Measurements from ENCODE around the gene RPAP3.

RPAP3 gene

DNA sequence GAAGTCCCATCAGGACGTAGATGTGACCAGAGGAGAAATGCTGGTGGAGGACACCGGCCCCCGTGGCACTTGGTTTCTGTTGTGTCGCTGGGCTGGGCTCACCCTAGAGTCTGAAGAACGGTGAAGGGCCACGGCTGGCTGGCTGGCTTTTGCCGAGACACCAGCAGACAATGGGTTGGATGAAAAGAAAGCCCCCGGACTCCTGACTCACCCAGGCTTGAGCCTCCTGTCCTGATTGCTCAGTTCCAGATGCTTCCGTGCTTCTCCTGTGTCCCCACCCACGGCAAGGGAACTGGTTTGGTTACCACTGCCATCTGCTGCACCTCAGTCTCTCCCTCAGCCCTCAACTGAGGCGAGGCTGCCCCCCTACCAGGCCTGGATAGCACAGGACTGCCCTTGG lies 29.8 kb upstream of the RPAP3 start:
- TF ChIP-seq EZH2phosphoT487 (IDR thresholded peaks at IDR 0.05; ENCODE audit: borderline replicate concordance) (no peak), CTCF (conservative IDR thresholded peaks at IDR 0.05; ENCODE audit: low read length) (no peak)
- Histone ChIP-seq H3F3A (ENCODE audit: low read depth) (no peaks in the 10 kb centered on the region), H3K27me3 (ENCODE audit: insufficient read depth, low read length, poor library complexity, severe bottlenecking) (no peaks in the 10 kb centered on the region), H2AFZ (ENCODE audit: low read length) (no peak overlapping the region), H3K4me2 (ENCODE audit: low read depth, low read length, poor library complexity, severe bottlenecking) (no peak overlapping the region), H3K9me2 (replicated peaks; ENCODE audit: low read depth, low read length) (no peaks in the 10 kb centered on the region), H3K9ac (ENCODE audit: low read depth, low read length, poor library complexity, severe bottlenecking) (no peak overlapping the region), H3K9me3 (ENCODE audit: insufficient read depth, low read depth, low read length) (no peaks in the 10 kb centered on the region), H3K36me3 (ENCODE audit: insufficient read depth, low read length) (no peaks in the 10 kb centered on the region), H4K20me1 (ENCODE audit: insufficient read depth, low read length, poor library complexity, severe bottlenecking) (no peaks in the 10 kb centered on the region), H3K79me2 (ENCODE audit: insufficient read depth, low read length) (peaks cover 3% of the 10 kb centered on the region; the same call in 1 of the 2 replicates), H3K4me3 (ENCODE audit: low read length, poor library complexity, severe bottlenecking) (no peak overlapping the region), H3K4me1 (ENCODE audit: insufficient read depth, low read length, poor library complexity, severe bottlenecking) (peaks cover 27% of the 10 kb centered on the region)

GRCh38 chr12:47734725-47735480 lies 29.1 kb upstream of the RPAP3 start:
- Histone ChIP-seq H3K36me3 (ENCODE audit: insufficient read depth, low read length) (no peaks in the 10 kb centered on the region), H3F3A (ENCODE audit: low read depth) (no peaks in the 10 kb centered on the region), H3K79me2 (ENCODE audit: insufficient read depth, low read length) (no peaks in the 10 kb centered on the region), H3K4me1 (ENCODE audit: insufficient read depth, low read length, poor library complexity, severe bottlenecking) (peaks cover 20% of the 10 kb centered on the region), H3K4me2 (ENCODE audit: low read depth, low read length, poor library complexity, severe bottlenecking) (no peak overlapping the region), H3K4me3 (ENCODE audit: low read length, poor library complexity, severe bottlenecking) (no peak overlapping the region), H4K20me1 (ENCODE audit: insufficient read depth, low read length, poor library complexity, severe bottlenecking) (no peaks in the 10 kb centered on the region), H3K9me2 (replicated peaks; ENCODE audit: low read depth, low read length) (no peaks in the 10 kb centered on the region), H3K27me3 (ENCODE audit: insufficient read depth, low read length, poor library complexity, severe bottlenecking) (no peaks in the 10 kb centered on the region), H3K9ac (ENCODE audit: low read depth, low read length, poor library complexity, severe bottlenecking) (no peak overlapping the region), H3K9me3 (ENCODE audit: insufficient read depth, low read depth, low read length) (no peaks in the 10 kb centered on the region), H2AFZ (ENCODE audit: low read length) (no peak overlapping the region)
- TF ChIP-seq EZH2phosphoT487 (IDR thresholded peaks at IDR 0.05; ENCODE audit: borderline replicate concordance): no peak
- TF ChIP-seq CTCF (conservative IDR thresholded peaks at IDR 0.05; ENCODE audit: low read length): no peak

GRCh38 chr12:47733142-47733541 lies 27.3 kb upstream of the RPAP3 start:
- no peaks in the 10 kb centered on the region for H3K9me2 ChIP-seq (replicated peaks; ENCODE audit: low read depth, low read length)
- no peaks in the 10 kb centered on the region for H3K9me3 ChIP-seq (ENCODE audit: insufficient read depth, low read depth, low read length)
- H3K36me3 ChIP-seq (ENCODE audit: insufficient read depth, low read length): no peaks in the 10 kb centered on the region
- no peak overlapping the region for H3K9ac ChIP-seq (ENCODE audit: low read depth, low read length, poor library complexity, severe bottlenecking)
- no peaks in the 10 kb centered on the region for H4K20me1 ChIP-seq (ENCODE audit: insufficient read depth, low read length, poor library complexity, severe bottlenecking)
- no peak overlapping the region for H3K4me2 ChIP-seq (ENCODE audit: low read depth, low read length, poor library complexity, severe bottlenecking)
- TF ChIP-seq CTCF (conservative IDR thresholded peaks at IDR 0.05; ENCODE audit: low read length) (no peak), EZH2phosphoT487 (IDR thresholded peaks at IDR 0.05; ENCODE audit: borderline replicate concordance) (no peak)
- no peak overlapping the region for H3K4me3 ChIP-seq (ENCODE audit: low read length, poor library complexity, severe bottlenecking)
- H3K4me1 ChIP-seq (ENCODE audit: insufficient read depth, low read length, poor library complexity, severe bottlenecking): peaks cover 2% of the 10 kb centered on the region
- no peaks in the 10 kb centered on the region for H3K79me2 ChIP-seq (ENCODE audit: insufficient read depth, low read length)
- no peaks in the 10 kb centered on the region for H3F3A ChIP-seq (ENCODE audit: low read depth)
- no peak overlapping the region for H2AFZ ChIP-seq (ENCODE audit: low read length)
- no peaks in the 10 kb centered on the region for H3K27me3 ChIP-seq (ENCODE audit: insufficient read depth, low read length, poor library complexity, severe bottlenecking)
